ENCODE measurements around the gene PLAAT2. TPM values are rescaled to one million over a fixed set of nuclear protein-coding genes. Genes with fewer than 3 reads are reported as not detected.

PLAAT2 gene
- total RNA-seq, 1 donor from 2014 or later: not detected

- POLR2A ChIA-PET: no interaction called here
- intact Hi-C loops (cut with micrococcal nuclease): loop anchor here (5.0 to 10.0 kb wide), 3 partner anchors 47 to 1013 kb away; partner anchors contain the start of genes PLAAT3 and SLC3A2
Observed at GRCh38 chr11:63564784-63565350, 1.7 kb upstream of the PLAAT2 start.

GRCh38 chr11:63564056-63564774 lies 1.0 kb upstream of the PLAAT2 start:
- H3K9me3 Mint-ChIP-seq: no peaks in the 10 kb centered on the region
- no peak for TF ChIP-seq CTCF (IDR thresholded peaks at IDR 0.05)
- POLR2A ChIA-PET: no interaction called here
- CTCF ChIA-PET: no interaction called here
- no peak overlapping the region for H3K27ac Mint-ChIP-seq
- intact Hi-C loops (cut with micrococcal nuclease): loop anchor here (10.0 kb wide), 1 partner anchor 679 kb away; the partner anchor contains the start of gene SLC3A2
- H3K36me3 Mint-ChIP-seq (ENCODE audit: low read depth): no peaks in the 10 kb centered on the region
- no peak overlapping the region for H3K4me3 Mint-ChIP-seq
- H3K4me1 Mint-ChIP-seq: peaks cover 49% of the 10 kb centered on the region
- no peak for DNase-seq
- H3K27me3 Mint-ChIP-seq: peaks cover 8% of the 10 kb centered on the region
- no peak for ATAC-seq (ENCODE audit: low read depth)

More at GRCh38 chr11:63564784-63565350, 1.7 kb upstream of the PLAAT2 start:
- DNase-seq (no peak), ATAC-seq (ENCODE audit: low read depth) (no peak)
- peaks cover 7% of the 10 kb centered on the region for H3K27me3 Mint-ChIP-seq
- CTCF ChIA-PET: no interaction called here
- no peak overlapping the region for H3K4me3 Mint-ChIP-seq
- no peak for TF ChIP-seq CTCF (IDR thresholded peaks at IDR 0.05)
- H3K27ac Mint-ChIP-seq: no peak overlapping the region
- H3K4me1 Mint-ChIP-seq: peaks cover 49% of the 10 kb centered on the region
- H3K36me3 Mint-ChIP-seq (ENCODE audit: low read depth): no peaks in the 10 kb centered on the region
- H3K9me3 Mint-ChIP-seq: no peaks in the 10 kb centered on the region

GRCh38 chr11:63560506-63561180 lies 2.5 kb downstream of the PLAAT2 start:
- ATAC-seq (ENCODE audit: low read depth) (no peak), DNase-seq (no peak)
- Mint-ChIP-seq H3K4me1 (peaks cover 20% of the 10 kb centered on the region), H3K36me3 (ENCODE audit: low read depth) (no peaks in the 10 kb centered on the region), H3K27ac (no peak overlapping the region), H3K9me3 (no peaks in the 10 kb centered on the region), H3K27me3 (peaks cover 8% of the 10 kb centered on the region), H3K4me3 (no peak overlapping the region)
- TF ChIP-seq CTCF (IDR thresholded peaks at IDR 0.05): no peak
- ChIA-PET CTCF (no interaction called here), POLR2A (no interaction called here)
- intact Hi-C loops (cut with micrococcal nuclease): loop anchor here (10.0 kb wide), 1 partner anchor 676 kb away; the partner anchor contains the start of gene SLC3A2

- Mint-ChIP-seq H3K27me3 (peaks cover 8% of the 10 kb centered on the region), H3K4me1 (peaks cover 14% of the 10 kb centered on the region), H3K4me3 (no peak overlapping the region), H3K36me3 (ENCODE audit: low read depth) (no peaks in the 10 kb centered on the region), H3K27ac (no peak overlapping the region), H3K9me3 (no peaks in the 10 kb centered on the region)
- no peak for TF ChIP-seq CTCF (IDR thresholded peaks at IDR 0.05)
- CTCF ChIA-PET: no interaction called here
- intact Hi-C loops (cut with micrococcal nuclease): loop anchor here (10.0 kb wide), 1 partner anchor 74 kb away; no protein-coding TSS in a partner anchor
- DNase-seq (no peak), ATAC-seq (ENCODE audit: low read depth) (no peak)
- POLR2A ChIA-PET: no interaction called here
Observed at GRCh38 chr11:63558459-63559157, 4.6 kb downstream of the PLAAT2 start.

All from activated B cell treated with CpG ODN at 0.5 μM for 24 hours (primary cell).